ENCODE data around the gene TTC34.

DNA sequence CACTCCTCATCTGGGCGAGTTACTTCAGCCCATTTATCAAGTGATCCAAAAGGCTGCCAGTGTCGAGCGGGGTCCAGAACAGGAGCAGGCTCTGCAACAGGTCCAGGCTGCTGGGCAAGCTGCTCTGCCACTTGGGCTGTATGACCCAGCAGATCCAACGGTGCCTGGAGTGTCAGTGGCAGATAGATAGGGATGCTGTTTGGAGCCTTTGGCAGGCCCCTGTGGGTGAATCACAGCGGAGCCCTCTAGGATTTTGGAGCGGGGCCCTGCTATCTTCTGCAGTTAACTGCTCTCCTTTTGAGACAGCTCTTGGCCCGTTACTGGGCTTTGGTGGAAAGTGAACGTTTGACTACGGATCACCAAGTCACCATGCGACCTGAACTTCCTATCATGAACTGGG, 176.2 kb downstream of the TTC34 start:
- TF ChIP-seq RELA (IDR thresholded peaks at IDR 0.05; ENCODE audit: borderline replicate concordance, partially characterized antibody) (no peak), RFX5 (IDR thresholded peaks at IDR 0.05; ENCODE audit: low read depth, low read length) (no peak), POLR2AphosphoS5 (IDR thresholded peaks at IDR 0.05; ENCODE audit: low read length) (no peak), ZZZ3 (IDR thresholded peaks at IDR 0.05; ENCODE audit: control insufficient read depth, insufficient read length, low read depth) (no peak), POLR2A (IDR thresholded peaks at IDR 0.05; ENCODE audit: low read depth, low read length) (no peak)
- TF ChIP-seq, protein P1, sequence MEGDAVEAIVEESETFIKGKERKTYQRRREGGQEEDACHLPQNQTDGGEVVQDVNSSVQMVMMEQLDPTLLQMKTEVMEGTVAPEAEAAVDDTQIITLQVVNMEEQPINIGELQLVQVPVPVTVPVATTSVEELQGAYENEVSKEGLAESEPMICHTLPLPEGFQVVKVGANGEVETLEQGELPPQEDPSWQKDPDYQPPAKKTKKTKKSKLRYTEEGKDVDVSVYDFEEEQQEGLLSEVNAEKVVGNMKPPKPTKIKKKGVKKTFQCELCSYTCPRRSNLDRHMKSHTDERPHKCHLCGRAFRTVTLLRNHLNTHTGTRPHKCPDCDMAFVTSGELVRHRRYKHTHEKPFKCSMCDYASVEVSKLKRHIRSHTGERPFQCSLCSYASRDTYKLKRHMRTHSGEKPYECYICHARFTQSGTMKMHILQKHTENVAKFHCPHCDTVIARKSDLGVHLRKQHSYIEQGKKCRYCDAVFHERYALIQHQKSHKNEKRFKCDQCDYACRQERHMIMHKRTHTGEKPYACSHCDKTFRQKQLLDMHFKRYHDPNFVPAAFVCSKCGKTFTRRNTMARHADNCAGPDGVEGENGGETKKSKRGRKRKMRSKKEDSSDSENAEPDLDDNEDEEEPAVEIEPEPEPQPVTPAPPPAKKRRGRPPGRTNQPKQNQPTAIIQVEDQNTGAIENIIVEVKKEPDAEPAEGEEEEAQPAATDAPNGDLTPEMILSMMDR (IDR thresholded peaks at IDR 0.05 in 2 of 3, conservative IDR thresholded peaks at IDR 0.05 in 1 of 3; ENCODE audit: control insufficient read depth in 2 of 3, extremely low read depth in 1 of 3, insufficient read depth in 1 of 3, low read depth in 3 of 3, low read length in 3 of 3), result no peak
- TF ChIP-seq, protein P2, sequence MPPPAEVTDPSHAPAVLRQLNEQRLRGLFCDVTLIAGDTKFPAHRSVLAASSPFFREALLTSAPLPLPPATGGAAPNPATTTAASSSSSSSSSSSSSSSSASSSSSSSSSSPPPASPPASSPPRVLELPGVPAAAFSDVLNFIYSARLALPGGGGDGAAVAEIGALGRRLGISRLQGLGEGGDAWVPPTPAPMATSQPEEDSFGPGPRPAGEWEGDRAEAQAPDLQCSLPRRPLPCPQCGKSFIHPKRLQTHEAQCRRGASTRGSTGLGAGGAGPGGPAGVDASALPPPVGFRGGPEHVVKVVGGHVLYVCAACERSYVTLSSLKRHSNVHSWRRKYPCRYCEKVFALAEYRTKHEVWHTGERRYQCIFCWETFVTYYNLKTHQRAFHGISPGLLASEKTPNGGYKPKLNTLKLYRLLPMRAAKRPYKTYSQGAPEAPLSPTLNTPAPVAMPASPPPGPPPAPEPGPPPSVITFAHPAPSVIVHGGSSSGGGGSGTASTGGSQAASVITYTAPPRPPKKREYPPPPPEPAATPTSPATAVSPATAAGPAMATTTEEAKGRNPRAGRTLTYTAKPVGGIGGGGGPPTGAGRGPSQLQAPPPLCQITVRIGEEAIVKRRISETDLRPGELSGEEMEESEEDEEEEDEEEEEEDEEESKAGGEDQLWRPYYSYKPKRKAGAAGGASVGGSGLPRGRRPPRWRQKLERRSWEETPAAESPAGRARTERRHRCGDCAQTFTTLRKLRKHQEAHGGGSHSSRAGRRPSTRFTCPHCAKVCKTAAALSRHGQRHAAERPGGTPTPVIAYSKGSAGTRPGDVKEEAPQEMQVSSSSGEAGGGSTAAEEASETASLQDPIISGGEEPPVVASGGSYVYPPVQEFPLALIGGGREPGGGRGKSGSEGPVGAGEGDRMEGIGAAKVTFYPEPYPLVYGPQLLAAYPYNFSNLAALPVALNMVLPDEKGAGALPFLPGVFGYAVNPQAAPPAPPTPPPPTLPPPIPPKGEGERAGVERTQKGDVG (CRISPR knock-in tag; IDR thresholded peaks at IDR 0.05), result no peak

All from GM12878 (cell line).